Transverse colon (tissue), 4 donors: ENCODE results near the gene NXPH3. TPM values are rescaled to one million over a fixed set of nuclear protein-coding genes. Genes with fewer than 3 reads are reported as not detected.

ENCODE experiments used
- DNase-seq: peaks from one replicate; pipeline ENCODE4 v3.0.0-alpha.2; 2019
- H3K27ac ChIP-seq, 4 donors: fragments of 200-600 bp; sonication (generic); 2 replicates each; pipeline ENCODE4 v1.5.1; 2016 to 2018; ENCODE audit warnings: inconsistent platforms in 4 of 4
- H3K27me3 ChIP-seq: fragments of 200-600 bp; sonication (generic); 2 replicates; pipeline ENCODE4 v1.5.1; 2017; ENCODE audit warnings: inconsistent platforms
- H3K36me3 ChIP-seq, 4 donors: fragments of 200-600 bp; sonication (generic); 2 replicates each; pipeline ENCODE4 v1.5.1; 2017 to 2019; ENCODE audit warnings: inconsistent platforms in 4 of 4
- H3K4me1 ChIP-seq, 4 donors: fragments of 200-600 bp; sonication (generic); 2 replicates each; pipeline ENCODE4 v1.5.1; 2017 to 2020; ENCODE audit warnings: inconsistent platforms in 4 of 4
- H3K4me3 ChIP-seq, 4 donors: fragments of 200-600 bp; sonication (generic); 1 replicate in 1 of 4; 2 replicates in 3 of 4; pipeline versions ENCODE4 v1.5.1 to v1.6.1; 2017 to 2019; ENCODE audit warnings: inconsistent platforms in 4 of 4
- H3K9me3 ChIP-seq, 2 donors: fragments of 200-600 bp; sonication (generic); 2 replicates each; pipeline ENCODE4 v1.5.1; 2017 to 2019; ENCODE audit warnings: inconsistent platforms in 2 of 2
- CTCF ChIP-seq, 5 experiments: fragments of 200-600 bp in 3 of 5; fragments of 450-650 bp in 2 of 5; sonication (generic) in 3 of 5; IDR thresholded peaks; 1 replicate in 2 of 5; 2 replicates in 3 of 5; pipeline ENCODE4 v1.5.1; 2016 to 2017; ENCODE audit warnings: antibody characterized with exemption in 5 of 5, inconsistent platforms in 3 of 5, mild to moderate bottlenecking in 2 of 5, moderate library complexity in 1 of 5
- EP300 ChIP-seq: sonication (generic); formaldehyde crosslinking; IDR thresholded peaks from one replicate; pipeline ENCODE4 v1.6.1; 2017; ENCODE audit warnings: antibody characterized with exemption, low read depth
- POLR2A ChIP-seq: fragments of 450-650 bp; IDR thresholded peaks from one replicate; pipeline ENCODE4 v1.6.1; 2016; ENCODE audit warnings: antibody characterized with exemption, mild to moderate bottlenecking, moderate library complexity
- POLR2AphosphoS5 ChIP-seq, 3 donors: sonication (generic); formaldehyde crosslinking; IDR thresholded peaks; one replicate each; pipeline ENCODE4 v1.6.1; 2016; ENCODE audit warnings: antibody characterized with exemption in 3 of 3
- WGBS, 2 donors: methylation state at CpG; one replicate each; pipeline ENCODE4 v1.1.5; 2018; ENCODE audit warnings: low coverage in 1 of 2; 5-methylcytosine and 5-hydroxymethylcytosine counted together
- in situ Hi-C, 4 donors: fragments of 200-750 bp; cut with MboI; loops; one replicate each; pipeline versions ENCODE4 v1.15.0 to v1.15.1; 2017; ENCODE audit warnings: low sequenced_read_pairs in 3 of 4, low pct_ligation_motif_present in 1 of 4, low pct_unique_long_range_greater_than_20kb in 1 of 4
- intact Hi-C: fragments of 100-400 bp; cut with DNase I; formaldehyde crosslinking; loops from one replicate; pipeline ENCODE4 v1.15.1; 2023; ENCODE audit warnings: low total_unique reads
- total RNA-seq, 4 donors: library from RNA; depleted of rRNA; stranded (reverse); fragments of >200 nt; gene quantifications; one replicate each; pipeline ENCODE4 v1.1.0, GENCODE V29; 2016

Gene NXPH3
- total RNA-seq, 4 donors from 2014 or later = 0.20 to 4.6 (median 2.6) TPM

GRCh38 chr17:49547566-49547965 is 28.1 kb upstream of the NXPH3 start:
- WGBS, 2 donors = 76 to 100% methylated on average over 1 to 9 of the region's 9 CpGs
- Histone ChIP-seq H3K9me3 (no peaks in the 10 kb centered on the region), H3K4me1 (no peaks in the 10 kb centered on the region), H3K27ac (no peak overlapping the region), H3K27me3 (no peaks in the 10 kb centered on the region), H3K36me3 (no peaks in the 10 kb centered on the region), H3K4me3 (no peak overlapping the region)
- in situ Hi-C loops = no loop called here
- TF ChIP-seq EP300 (no peak), CTCF (IDR thresholded peaks at IDR 0.05) (no peak), POLR2A (no peak), POLR2AphosphoS5 (IDR thresholded peaks at IDR 0.05) (no peak)
- no peak for DNase-seq
- intact Hi-C loops = no loop called here

DNA sequence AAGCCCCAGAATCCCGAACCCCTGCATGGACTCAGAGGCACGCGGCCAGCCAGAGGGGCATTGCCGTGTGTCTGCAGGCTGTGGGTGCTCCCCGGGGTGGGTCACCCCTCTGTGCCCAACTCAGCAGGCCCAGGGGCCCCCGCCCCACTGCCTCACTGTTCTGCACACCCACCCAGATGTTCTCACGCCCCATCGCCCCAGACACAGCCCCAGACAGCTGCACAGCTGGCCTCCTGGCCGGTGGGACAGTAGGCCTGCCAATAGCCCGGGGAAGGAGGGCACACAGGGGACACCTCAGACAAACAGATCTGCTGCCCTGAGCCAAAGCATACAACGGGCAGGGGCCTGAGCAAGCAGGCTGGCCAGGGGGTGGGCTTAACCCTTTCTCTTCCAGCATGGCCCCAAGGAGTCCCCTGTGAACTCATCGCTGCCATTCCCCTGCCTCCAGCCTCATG is 27.6 kb upstream of the NXPH3 start:
- Histone ChIP-seq H3K27me3 (no peaks in the 10 kb centered on the region), H3K4me1 (no peaks in the 10 kb centered on the region), H3K27ac (no peak overlapping the region), H3K36me3 (no peaks in the 10 kb centered on the region), H3K9me3 (no peaks in the 10 kb centered on the region), H3K4me3 (no peak overlapping the region)
- in situ Hi-C loops = no loop called here
- intact Hi-C loops = loop anchor here (2.0 kb wide), 1 partner anchor 51 kb away; no protein-coding TSS in a partner anchor
- TF ChIP-seq EP300 = no peak
- no peak for TF ChIP-seq POLR2A
- no peak for TF ChIP-seq CTCF (IDR thresholded peaks at IDR 0.05)
- no peak for TF ChIP-seq POLR2AphosphoS5 (IDR thresholded peaks at IDR 0.05)
- DNase-seq = no peak
- 82% methylated on average over 7 of the region's 12 CpGs; no CpG with 5 or more reads in 1 of the 2 donors for WGBS, 2 donors

- TF ChIP-seq CTCF (IDR thresholded peaks at IDR 0.05) = peak; percentile 29 to 45 (median 39)
- no peak for TF ChIP-seq EP300
- DNase-seq = no peak
- no peak overlapping the region for H3K4me3 ChIP-seq
- in situ Hi-C loops = no loop called here
- no peaks in the 10 kb centered on the region for H3K4me1 ChIP-seq
- no peaks in the 10 kb centered on the region for H3K9me3 ChIP-seq
- H3K36me3 ChIP-seq = no peaks in the 10 kb centered on the region
- no peak overlapping the region for H3K27ac ChIP-seq
- intact Hi-C loops = loop anchor here (2.0 kb wide), 1 partner anchor 52 kb away; no protein-coding TSS in a partner anchor
- no peaks in the 10 kb centered on the region for H3K27me3 ChIP-seq
- 50 to 68% methylated on average over 1 to 8 of the region's 8 CpGs for WGBS, 2 donors
Observed at GRCh38 chr17:49548506-49549310, 27.0 kb upstream of the NXPH3 start.

DNA sequence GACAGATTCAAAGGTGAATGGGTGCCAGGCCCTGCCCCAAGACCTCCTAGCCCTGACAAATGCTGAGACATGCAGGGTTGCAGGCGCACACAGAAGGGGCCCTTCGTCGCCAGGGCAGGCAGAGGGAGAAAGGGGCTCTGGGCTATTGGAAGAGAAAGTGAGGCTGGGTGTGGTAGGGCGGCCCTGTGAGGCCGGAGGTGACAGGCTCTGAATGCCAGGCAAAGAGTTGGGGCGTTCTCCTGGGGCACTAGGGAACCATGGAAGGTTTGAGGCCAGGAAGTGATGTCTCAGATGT is 26.4 kb upstream of the NXPH3 start:
- TF ChIP-seq CTCF (IDR thresholded peaks at IDR 0.05) = no peak
- TF ChIP-seq POLR2A = no peak
- TF ChIP-seq EP300 = no peak
- TF ChIP-seq POLR2AphosphoS5 (IDR thresholded peaks at IDR 0.05) = no peak
- intact Hi-C loops (loop anchor here (2.0 kb wide), 1 partner anchor 52 kb away; no protein-coding TSS in a partner anchor), in situ Hi-C loops (no loop called here)
- 80 to 92% methylated on average over 1 to 6 of the region's 6 CpGs for WGBS, 2 donors
- Histone ChIP-seq H3K9me3 (no peaks in the 10 kb centered on the region), H3K27ac (no peak overlapping the region), H3K36me3 (no peaks in the 10 kb centered on the region), H3K4me1 (no peaks in the 10 kb centered on the region), H3K27me3 (no peaks in the 10 kb centered on the region), H3K4me3 (no peak overlapping the region)
- DNase-seq = no peak
